Mammary epithelial cell (primary cell): Measurements from ENCODE around the gene MSI2.

Source experiments
- CTCF ChIP-seq, 2 donors: IDR thresholded peaks in 1 of 2; conservative IDR thresholded peaks in 1 of 2; 2 replicates each; pipeline ENCODE4 v1.5.1; 2011 to 2012; ENCODE audit warnings: inconsistent platforms in 2 of 2, low read length in 2 of 2, mild to moderate bottlenecking in 2 of 2, control low read depth in 1 of 2, low read depth in 1 of 2; ENCODE audit not compliant: insufficient read depth in 1 of 2; ENCODE audit errors: extremely low read depth in 1 of 2
- EZH2 ChIP-seq: IDR thresholded peaks from 2 replicates; pipeline ENCODE4 v1.6.1; 2012; ENCODE audit warnings: low read length, inconsistent platforms, borderline replicate concordance

GRCh38 chr17:57455063-57455914 lies 199.0 kb downstream of the MSI2 start:
- TF ChIP-seq CTCF (conservative IDR thresholded peaks at IDR 0.05 in 1 of 2, IDR thresholded peaks at IDR 0.05 in 1 of 2; ENCODE audit: extremely low read depth in 1 of 2, insufficient read depth in 1 of 2, low read depth in 1 of 2, low read length in 2 of 2) (no peak), EZH2 (no peak)
